Tibial nerve (tissue), 3 donors: Measurements from ENCODE around the gene ZNF490.

Source experiments
- CTCF ChIP-seq, 5 experiments: fragments of 200-600 bp in 3 of 5; fragments of 450-650 bp in 2 of 5; sonication (generic) in 3 of 5; IDR thresholded peaks; one replicate each; pipeline ENCODE4 v1.5.1; 2016 to 2019; ENCODE audit warnings: antibody characterized with exemption in 5 of 5, mild to moderate bottlenecking in 3 of 5, moderate library complexity in 2 of 5
- POLR2A ChIP-seq, 2 donors: fragments of 450-650 bp; IDR thresholded peaks; one replicate each; pipeline ENCODE4 v1.6.1; 2017; ENCODE audit warnings: antibody characterized with exemption in 2 of 2, mild to moderate bottlenecking in 2 of 2, moderate library complexity in 2 of 2

GRCh38 chr19:12546068-12546467, 64.5 kb downstream of the ZNF490 start:
- no peak for TF ChIP-seq POLR2A (IDR thresholded peaks at IDR 0.05)
- no peak for TF ChIP-seq CTCF (IDR thresholded peaks at IDR 0.05)
